SK-N-SH (cell line): Measurements from ENCODE around the gene SMYD3. TPM values are rescaled to one million over a fixed set of nuclear protein-coding genes. Genes with fewer than 3 reads are reported as not detected.

Experiments used
- CTCF ChIA-PET: fragments of 300-600, 350-600 bp; formaldehyde crosslinking; extraction: SDS; loops from one replicate; lab custom pipeline; 2021; lab: Yijun Ruan, JAX
- POLR2A ChIA-PET: fragments of 350-600 bp; sonication (Branson Sonifier 250); formaldehyde crosslinking; extraction: SDS; loops from one replicate; lab custom pipeline; 2020; ENCODE audit warnings: antibody characterized with exemption, inconsistent platforms; lab: Yijun Ruan, JAX
- DNase-seq: peaks from one replicate; pipeline ENCODE4 v3.0.0; 2012
- H2AFZ ChIP-seq: fragments of 200-600 bp; sonication (generic); 2 replicates; pipeline ENCODE4 v1.8.1; 2016; ENCODE audit warnings: antibody characterized with exemption, mild to moderate bottlenecking, low read depth
- H3F3A ChIP-seq: fragments of 200-600 bp; sonication (generic); replicated peaks from 2 replicates; pipeline ENCODE3; 2016; ENCODE audit warnings: antibody characterized with exemption, mild to moderate bottlenecking; ENCODE audit not compliant: insufficient read depth
- H3K27ac ChIP-seq, 2 experiments: fragments of 200-500 bp in 1 of 2; fragments of 200-600 bp in 1 of 2; sonication (Bioruptor generic) in 1 of 2; sonication (generic), shearing (Covaris generic) in 1 of 2; 2 replicates each; pipeline versions ENCODE4 v1.5.1 to v1.6.1; 2014 to 2016; ENCODE audit warnings: low read depth in 2 of 2, inconsistent platforms in 1 of 2, low read length in 1 of 2, mild to moderate bottlenecking in 1 of 2, mixed read lengths in 1 of 2
- H3K27me3 ChIP-seq: fragments of 200-600 bp; sonication (generic), shearing (Covaris generic); 2 replicates; pipeline ENCODE4 v1.6.1; 2016; ENCODE audit warnings: mixed run types; ENCODE audit not compliant: insufficient read depth
- H3K36me3 ChIP-seq, 2 experiments: fragments of 200-500 bp in 1 of 2; fragments of 200-600 bp in 1 of 2; sonication (Bioruptor generic) in 1 of 2; sonication (generic) in 1 of 2; replicated peaks in 1 of 2; 2 replicates each; pipeline versions ENCODE3 to v1.5.1; 2014 to 2016; ENCODE audit warnings: low read length in 1 of 2, mild to moderate bottlenecking in 1 of 2; ENCODE audit not compliant: insufficient read depth in 2 of 2, control insufficient read depth in 1 of 2
- H3K4me1 ChIP-seq, 2 experiments: fragments of 200-500 bp in 1 of 2; fragments of 200-600 bp in 1 of 2; sonication (Bioruptor generic) in 1 of 2; sonication (generic), shearing (Covaris generic) in 1 of 2; 2 replicates each; pipeline versions ENCODE4 v1.5.1 to v1.6.1; 2014 to 2016; ENCODE audit warnings: low read depth in 1 of 2, low read length in 1 of 2, mixed run types in 1 of 2; ENCODE audit not compliant: insufficient read depth in 2 of 2, control insufficient read depth in 1 of 2
- H3K4me2 ChIP-seq: fragments of 200-600 bp; sonication (generic), shearing (Covaris generic); 2 replicates; pipeline ENCODE4 v1.6.1; 2017; ENCODE audit warnings: mixed run types
- H3K4me3 ChIP-seq, 2 experiments: fragments of 200-500 bp in 1 of 2; fragments of 200-600 bp in 1 of 2; sonication (Bioruptor generic) in 1 of 2; sonication (generic), shearing (Covaris generic) in 1 of 2; 2 replicates each; pipeline versions ENCODE4 v1.5.1 to v1.8.1; 2014 to 2016; ENCODE audit warnings: low read depth in 2 of 2, inconsistent platforms in 1 of 2, low read length in 1 of 2, mild to moderate bottlenecking in 1 of 2, mixed read lengths in 1 of 2, moderate library complexity in 1 of 2
- H3K79me2 ChIP-seq: fragments of 200-600 bp; sonication (generic); 2 replicates; pipeline ENCODE4 v1.8.1; 2017; ENCODE audit warnings: mild to moderate bottlenecking; ENCODE audit not compliant: insufficient read depth
- H3K9ac ChIP-seq: fragments of 200-600 bp; sonication (generic); 2 replicates; pipeline ENCODE4 v1.6.1; 2017; ENCODE audit warnings: mixed run types
- H3K9me2 ChIP-seq: fragments of 200-600 bp; sonication (generic); 2 replicates; pipeline ENCODE4 v1.6.1; 2017; ENCODE audit warnings: mixed run types
- H3K9me3 ChIP-seq: fragments of 200-600 bp; sonication (generic); 2 replicates; pipeline ENCODE4 v1.6.1; 2017; ENCODE audit warnings: mixed run types, mild to moderate bottlenecking, moderate library complexity
- H4K20me1 ChIP-seq: fragments of 200-600 bp; sonication (generic); 2 replicates; pipeline ENCODE4 v1.6.1; 2017; ENCODE audit warnings: mild to moderate bottlenecking, mixed run types; ENCODE audit not compliant: insufficient read depth
- CHD2 ChIP-seq: fragments of 150-350 bp; IDR thresholded peaks from 2 replicates; pipeline ENCODE4 v1.6.1; 2018; ENCODE audit warnings: low read length; ENCODE audit not compliant: partially characterized antibody
- EP300 ChIP-seq, 2 experiments: IDR thresholded peaks; 2 replicates each; pipeline versions ENCODE4 v1.4.0 to v1.6.1; 2012; ENCODE audit warnings: borderline replicate concordance in 1 of 2, low read depth in 1 of 2, low read length in 1 of 2
- GABPA ChIP-seq: IDR thresholded peaks from 2 replicates; pipeline ENCODE4 v1.4.0; 2012; ENCODE audit warnings: low read depth, mild to moderate bottlenecking
- NRF1 ChIP-seq: IDR thresholded peaks from 2 replicates; pipeline ENCODE4 v1.6.1; 2012; ENCODE audit warnings: low read depth, mild to moderate bottlenecking, low read length
- PBX3 ChIP-seq: IDR thresholded peaks from 2 replicates; pipeline ENCODE4; 2012
- POLR2AphosphoS5 ChIP-seq: IDR thresholded peaks from 2 replicates; pipeline ENCODE4 v1.6.1; 2012; ENCODE audit warnings: low read depth, low read length
- RCOR1 ChIP-seq: fragments of 150-350 bp; IDR thresholded peaks from 2 replicates; pipeline ENCODE4 v1.6.1; 2017; ENCODE audit warnings: antibody characterized with exemption, low read length
- RFX5 ChIP-seq: IDR thresholded peaks from 2 replicates; pipeline ENCODE4 v1.6.1; 2012; ENCODE audit warnings: mild to moderate bottlenecking, improper control_type of control experiment, low read length
- RXRA ChIP-seq: IDR thresholded peaks from 2 replicates; pipeline ENCODE4 v1.4.0; 2012; ENCODE audit warnings: low read depth, mild to moderate bottlenecking, borderline replicate concordance
- SMC3 ChIP-seq: IDR thresholded peaks from 2 replicates; pipeline ENCODE4 v1.6.1; 2012; ENCODE audit warnings: low read depth, low read length, improper control_type of control experiment
- TCF12 ChIP-seq: IDR thresholded peaks from 2 replicates; pipeline ENCODE4 v1.4.0; 2012
- WGBS: methylation state at CpG from one replicate; pipeline ENCODE4 v1.1.6; 2017; ENCODE audit warnings: low lambda C conversion rate; 5-methylcytosine and 5-hydroxymethylcytosine counted together
- polyA plus RNA-seq, 3 experiments: library from polyadenylated mRNA; depleted of rRNA; stranded (reverse); fragments of >200 nt; gene quantifications; 2 replicates each; pipeline ENCODE4 v1.2.3, GENCODE V29; 2012
- TF ChIP-seq, protein P1 (sequence below): fragments of 150-350 bp; IDR thresholded peaks from 2 replicates; pipeline ENCODE4 v1.6.1; 2016; ENCODE audit warnings: mild to moderate bottlenecking, low read depth, low read length
- TF ChIP-seq, protein P2 (sequence below): IDR thresholded peaks from 2 replicates; pipeline ENCODE4 v1.6.1; 2012; ENCODE audit warnings: mild to moderate bottlenecking, low read depth, low read length, moderate library complexity
- TF ChIP-seq, protein P3 (sequence below): IDR thresholded peaks from 2 replicates; pipeline ENCODE4 v1.4.0; 2012; ENCODE audit warnings: low read depth, borderline replicate concordance
- TF ChIP-seq, protein P4 (sequence below): fragments of 200-600 bp; sonication (generic); IDR thresholded peaks from 2 replicates; pipeline ENCODE4 v1.6.1; 2017; ENCODE audit warnings: antibody characterized with exemption, mild to moderate bottlenecking, moderate library complexity

Gene SMYD3
- polyA plus RNA-seq, 1 of the 3 experiments (the other 2 are of a cell fraction) = 31.4 TPM

DNA sequence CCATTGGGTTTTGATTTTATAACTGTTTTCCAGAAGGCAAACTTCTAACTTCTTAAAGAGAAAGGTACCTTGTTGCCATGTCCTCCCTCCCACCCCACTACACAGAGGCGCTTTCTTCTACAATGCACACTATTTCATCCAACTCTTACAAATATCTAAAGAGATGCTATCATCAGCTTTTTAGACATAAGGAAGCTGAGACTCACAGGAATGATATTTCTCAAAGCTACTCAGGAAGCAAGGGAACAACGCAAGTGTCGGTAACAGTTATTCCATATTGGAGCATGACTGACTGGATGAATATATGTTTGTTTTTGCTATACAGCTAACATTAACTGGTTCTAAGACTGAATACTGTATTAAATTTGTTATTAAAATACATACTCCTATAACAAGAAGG lies 318.0 kb downstream of the SMYD3 start:
- ChIA-PET POLR2A (no interaction called here), CTCF (no interaction called here)
- Histone ChIP-seq H3K27ac (no peak overlapping the region), H3K9me3 (no peaks in the 10 kb centered on the region), H3K27me3 (no peaks in the 10 kb centered on the region), H3F3A (no peaks in the 10 kb centered on the region), H3K36me3 (no peaks in the 10 kb centered on the region), H2AFZ (no peak overlapping the region), H3K4me3 (no peak overlapping the region), H3K4me2 (no peak overlapping the region), H3K9ac (no peak overlapping the region), H3K79me2 (no peaks in the 10 kb centered on the region), H4K20me1 (no peaks in the 10 kb centered on the region), H3K4me1 (no peaks in the 10 kb centered on the region), H3K9me2 (no peaks in the 10 kb centered on the region)
- WGBS = 100% methylated on average over 3 of the region's 3 CpGs
- TF ChIP-seq POLR2AphosphoS5 = no peak
- TF ChIP-seq EP300 (IDR thresholded peaks at IDR 0.05; ENCODE audit: borderline replicate concordance in 1 of 2, low read depth in 1 of 2, low read length in 1 of 2) = no peak
- TF ChIP-seq, protein P1, sequence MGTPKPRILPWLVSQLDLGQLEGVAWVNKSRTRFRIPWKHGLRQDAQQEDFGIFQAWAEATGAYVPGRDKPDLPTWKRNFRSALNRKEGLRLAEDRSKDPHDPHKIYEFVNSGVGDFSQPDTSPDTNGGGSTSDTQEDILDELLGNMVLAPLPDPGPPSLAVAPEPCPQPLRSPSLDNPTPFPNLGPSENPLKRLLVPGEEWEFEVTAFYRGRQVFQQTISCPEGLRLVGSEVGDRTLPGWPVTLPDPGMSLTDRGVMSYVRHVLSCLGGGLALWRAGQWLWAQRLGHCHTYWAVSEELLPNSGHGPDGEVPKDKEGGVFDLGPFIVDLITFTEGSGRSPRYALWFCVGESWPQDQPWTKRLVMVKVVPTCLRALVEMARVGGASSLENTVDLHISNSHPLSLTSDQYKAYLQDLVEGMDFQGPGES = no peak
- no peak for TF ChIP-seq SMC3
- TF ChIP-seq, protein P2, sequence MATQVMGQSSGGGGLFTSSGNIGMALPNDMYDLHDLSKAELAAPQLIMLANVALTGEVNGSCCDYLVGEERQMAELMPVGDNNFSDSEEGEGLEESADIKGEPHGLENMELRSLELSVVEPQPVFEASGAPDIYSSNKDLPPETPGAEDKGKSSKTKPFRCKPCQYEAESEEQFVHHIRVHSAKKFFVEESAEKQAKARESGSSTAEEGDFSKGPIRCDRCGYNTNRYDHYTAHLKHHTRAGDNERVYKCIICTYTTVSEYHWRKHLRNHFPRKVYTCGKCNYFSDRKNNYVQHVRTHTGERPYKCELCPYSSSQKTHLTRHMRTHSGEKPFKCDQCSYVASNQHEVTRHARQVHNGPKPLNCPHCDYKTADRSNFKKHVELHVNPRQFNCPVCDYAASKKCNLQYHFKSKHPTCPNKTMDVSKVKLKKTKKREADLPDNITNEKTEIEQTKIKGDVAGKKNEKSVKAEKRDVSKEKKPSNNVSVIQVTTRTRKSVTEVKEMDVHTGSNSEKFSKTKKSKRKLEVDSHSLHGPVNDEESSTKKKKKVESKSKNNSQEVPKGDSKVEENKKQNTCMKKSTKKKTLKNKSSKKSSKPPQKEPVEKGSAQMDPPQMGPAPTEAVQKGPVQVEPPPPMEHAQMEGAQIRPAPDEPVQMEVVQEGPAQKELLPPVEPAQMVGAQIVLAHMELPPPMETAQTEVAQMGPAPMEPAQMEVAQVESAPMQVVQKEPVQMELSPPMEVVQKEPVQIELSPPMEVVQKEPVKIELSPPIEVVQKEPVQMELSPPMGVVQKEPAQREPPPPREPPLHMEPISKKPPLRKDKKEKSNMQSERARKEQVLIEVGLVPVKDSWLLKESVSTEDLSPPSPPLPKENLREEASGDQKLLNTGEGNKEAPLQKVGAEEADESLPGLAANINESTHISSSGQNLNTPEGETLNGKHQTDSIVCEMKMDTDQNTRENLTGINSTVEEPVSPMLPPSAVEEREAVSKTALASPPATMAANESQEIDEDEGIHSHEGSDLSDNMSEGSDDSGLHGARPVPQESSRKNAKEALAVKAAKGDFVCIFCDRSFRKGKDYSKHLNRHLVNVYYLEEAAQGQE = no peak
- no peak for TF ChIP-seq CHD2
- TF ChIP-seq RFX5 = no peak
- no peak for TF ChIP-seq RCOR1
- TF ChIP-seq, protein P3, sequence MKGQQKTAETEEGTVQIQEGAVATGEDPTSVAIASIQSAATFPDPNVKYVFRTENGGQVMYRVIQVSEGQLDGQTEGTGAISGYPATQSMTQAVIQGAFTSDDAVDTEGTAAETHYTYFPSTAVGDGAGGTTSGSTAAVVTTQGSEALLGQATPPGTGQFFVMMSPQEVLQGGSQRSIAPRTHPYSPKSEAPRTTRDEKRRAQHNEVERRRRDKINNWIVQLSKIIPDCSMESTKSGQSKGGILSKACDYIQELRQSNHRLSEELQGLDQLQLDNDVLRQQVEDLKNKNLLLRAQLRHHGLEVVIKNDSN = no peak
- TF ChIP-seq TCF12 = no peak
- no peak for TF ChIP-seq PBX3
- no peak for TF ChIP-seq NRF1
- TF ChIP-seq, protein P4, sequence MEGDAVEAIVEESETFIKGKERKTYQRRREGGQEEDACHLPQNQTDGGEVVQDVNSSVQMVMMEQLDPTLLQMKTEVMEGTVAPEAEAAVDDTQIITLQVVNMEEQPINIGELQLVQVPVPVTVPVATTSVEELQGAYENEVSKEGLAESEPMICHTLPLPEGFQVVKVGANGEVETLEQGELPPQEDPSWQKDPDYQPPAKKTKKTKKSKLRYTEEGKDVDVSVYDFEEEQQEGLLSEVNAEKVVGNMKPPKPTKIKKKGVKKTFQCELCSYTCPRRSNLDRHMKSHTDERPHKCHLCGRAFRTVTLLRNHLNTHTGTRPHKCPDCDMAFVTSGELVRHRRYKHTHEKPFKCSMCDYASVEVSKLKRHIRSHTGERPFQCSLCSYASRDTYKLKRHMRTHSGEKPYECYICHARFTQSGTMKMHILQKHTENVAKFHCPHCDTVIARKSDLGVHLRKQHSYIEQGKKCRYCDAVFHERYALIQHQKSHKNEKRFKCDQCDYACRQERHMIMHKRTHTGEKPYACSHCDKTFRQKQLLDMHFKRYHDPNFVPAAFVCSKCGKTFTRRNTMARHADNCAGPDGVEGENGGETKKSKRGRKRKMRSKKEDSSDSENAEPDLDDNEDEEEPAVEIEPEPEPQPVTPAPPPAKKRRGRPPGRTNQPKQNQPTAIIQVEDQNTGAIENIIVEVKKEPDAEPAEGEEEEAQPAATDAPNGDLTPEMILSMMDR = no peak
- TF ChIP-seq RXRA = no peak
- no peak for TF ChIP-seq GABPA
- no peak for DNase-seq
